ENCODE results near the gene NES. TPM values are rescaled to one million over a fixed set of nuclear protein-coding genes. Genes with fewer than 3 reads are reported as not detected.
"Not testable (repeated sequence)": the region's sequence is repeated elsewhere in the genome, so short reads cannot be mapped to it uniquely, and the experiment has no call there.

Gene NES
- total and polyA plus RNA-seq, 2 experiments from 2014 or later = 25.0 to 95.9 TPM

- not testable (repeated sequence) for H3K9me2 ChIP-seq (ENCODE audit: insufficient read depth); H3K79me2 ChIP-seq (replicated peaks; ENCODE audit: insufficient read depth); ATAC-seq; H3K4me1 Mint-ChIP-seq; H3K4me1 ChIP-seq (ENCODE audit: insufficient read depth); H4K20me1 ChIP-seq (replicated peaks; ENCODE audit: insufficient read depth); H3K27ac ChIP-seq (ENCODE audit: low read depth); H3F3A ChIP-seq (replicated peaks; ENCODE audit: low read depth); H3K4me3 ChIP-seq; H3K4me3 Mint-ChIP-seq; H2AFZ ChIP-seq; DNase-seq (ENCODE audit: low spot score); H3K9me3 Mint-ChIP-seq; H3K27ac Mint-ChIP-seq; H3K4me2 ChIP-seq; H3K36me3 Mint-ChIP-seq (ENCODE audit: low read depth); H3K36me3 ChIP-seq (ENCODE audit: insufficient read depth)
- peaks cover 24% of the 10 kb centered on the region for H3K27me3 ChIP-seq (ENCODE audit: insufficient read depth)
- TF ChIP-seq CTCF (conservative IDR thresholded peaks at IDR 0.05; ENCODE audit: low read depth in 2 of 2) = peak; percentile 52 to 56
- peaks cover 16% of the 10 kb centered on the region for H3K27me3 Mint-ChIP-seq (ENCODE audit: insufficient read depth, low read depth, poor library complexity)
These were observed 46.1 kb downstream of the NES start for GRCh38 chr1:156631152-156631551.

GRCh38 chr1:156629823-156630449, 47.3 kb downstream of the NES start:
- no peaks in the 10 kb centered on the region for H3K4me1 ChIP-seq (ENCODE audit: insufficient read depth)
- peaks cover 8% of the 10 kb centered on the region; the same call in 1 of the 2 replicates for H3F3A ChIP-seq (replicated peaks; ENCODE audit: low read depth)
- no peak overlapping the region for H3K27ac ChIP-seq (ENCODE audit: low read depth)
- H3K36me3 ChIP-seq (ENCODE audit: insufficient read depth) = no peaks in the 10 kb centered on the region; the same call in 1 of the 2 replicates
- no peaks in the 10 kb centered on the region for H3K9me3 Mint-ChIP-seq
- no peak overlapping the region for H2AFZ ChIP-seq
- ATAC-seq (no peak), DNase-seq (ENCODE audit: low spot score) (no peak)
- no peak overlapping the region for H3K4me3 ChIP-seq
- TF ChIP-seq REST (IDR thresholded peaks at IDR 0.05; ENCODE audit: unreplicated experiment) = no peak
- no peak for TF ChIP-seq NANOG (IDR thresholded peaks at IDR 0.05; ENCODE audit: borderline replicate concordance)
- TF ChIP-seq ZNF114 (CRISPR knock-in tag; IDR thresholded peaks at IDR 0.05) = no peak
- TF ChIP-seq EZH2phosphoT487 (IDR thresholded peaks at IDR 0.05; ENCODE audit: unreplicated experiment) = no peak
- TF ChIP-seq EZH2 (IDR thresholded peaks at IDR 0.05; ENCODE audit: low read depth, unreplicated experiment) = no peak
- TF ChIP-seq ZNF331 (CRISPR knock-in tag; IDR thresholded peaks at IDR 0.05; ENCODE audit: low read depth) = no peak
- no peak overlapping the region for H3K4me3 Mint-ChIP-seq
- H4K20me1 ChIP-seq (replicated peaks; ENCODE audit: insufficient read depth) = no peaks in the 10 kb centered on the region
- peaks cover 24% of the 10 kb centered on the region for H3K27me3 Mint-ChIP-seq (ENCODE audit: insufficient read depth, low read depth, poor library complexity)
- H3K27me3 ChIP-seq (ENCODE audit: insufficient read depth) = peaks cover 37% of the 10 kb centered on the region
- H3K79me2 ChIP-seq (replicated peaks; ENCODE audit: insufficient read depth) = no peaks in the 10 kb centered on the region
- H3K4me1 Mint-ChIP-seq = peaks cover 7% of the 10 kb centered on the region
- no peaks in the 10 kb centered on the region for H3K36me3 Mint-ChIP-seq (ENCODE audit: low read depth)
- no peaks in the 10 kb centered on the region for H3K9me2 ChIP-seq (ENCODE audit: insufficient read depth)
- H3K27ac Mint-ChIP-seq = no peak overlapping the region
- no peak overlapping the region for H3K4me2 ChIP-seq
